OCI-LY7 (cell line): ENCODE results near the gene OR13J1. TPM values are rescaled to one million over a fixed set of nuclear protein-coding genes. Genes with fewer than 3 reads are reported as not detected.
"Not testable (repeated sequence)": the region's sequence is repeated elsewhere in the genome, so short reads cannot be mapped to it uniquely, and the experiment has no call there.

ENCODE experiments used
- BruUV-seq: library from RNA; stranded (reverse); fragments of 400-500 nt; replicated peaks from 2 replicates; lab custom pipeline; 2021; lab: Mats Ljungman, UMichigan
- CTCF ChIA-PET: fragments of 300-600 bp; sonication (Branson Sonifier 250); formaldehyde crosslinking; loops from one replicate; lab custom pipeline; 2022; ENCODE audit warnings: antibody characterized with exemption; ENCODE audit not compliant: unreplicated experiment; lab: Charles Lee
- POLR2A ChIA-PET: fragments of 300-600 bp; sonication (Branson Sonifier 250); formaldehyde crosslinking; loops from one replicate; lab custom pipeline; 2022; ENCODE audit warnings: antibody characterized with exemption; lab: Charles Lee
- DNase-seq: peaks from one replicate; pipeline ENCODE4 v3.0.0-alpha.2; 2015; ENCODE audit warnings: low spot score
- H2AFZ ChIP-seq: fragments of 200-600 bp; sonication (generic), shearing (Covaris generic); 2 replicates; pipeline ENCODE4 v1.6.1; 2014; ENCODE audit warnings: mild to moderate bottlenecking, antibody characterized with exemption, low read length, moderate library complexity
- H3K27ac ChIP-seq: fragments of 200-600 bp; sonication (generic); 2 replicates; pipeline ENCODE4 v1.5.1; 2014; ENCODE audit warnings: mixed run types, low read depth, mild to moderate bottlenecking, moderate library complexity, low read length, inconsistent platforms; ENCODE audit not compliant: poor library complexity, severe bottlenecking
- H3K36me3 ChIP-seq: fragments of 200-600 bp; sonication (generic); 2 replicates; pipeline ENCODE4 v1.6.1; 2014; ENCODE audit warnings: mild to moderate bottlenecking, antibody characterized with exemption, low read length, moderate library complexity, mixed read lengths; ENCODE audit not compliant: insufficient read depth
- H3K4me1 ChIP-seq: fragments of 200-600 bp; sonication (generic); 2 replicates; pipeline ENCODE4 v1.5.1; 2014; ENCODE audit warnings: mild to moderate bottlenecking, low read length; ENCODE audit not compliant: insufficient read depth, poor library complexity, severe bottlenecking
- H3K4me2 ChIP-seq: fragments of 200-600 bp; sonication (generic); 2 replicates; pipeline ENCODE4 v1.6.1; 2014; ENCODE audit warnings: mild to moderate bottlenecking, low read length
- H3K4me3 ChIP-seq: fragments of 200-600 bp; sonication (generic); 2 replicates; pipeline ENCODE4 v1.5.1; 2014; ENCODE audit warnings: mild to moderate bottlenecking, low read depth, low read length; ENCODE audit not compliant: poor library complexity, severe bottlenecking
- H3K79me2 ChIP-seq: fragments of 200-600 bp; sonication (generic); 2 replicates; pipeline ENCODE4 v1.6.1; 2016; ENCODE audit warnings: low read depth, mild to moderate bottlenecking, low read length, moderate library complexity, mixed read lengths; ENCODE audit not compliant: insufficient read depth
- H3K9me2 ChIP-seq: fragments of 200-600 bp; sonication (generic); 2 replicates; pipeline ENCODE4 v1.6.1; 2016; ENCODE audit warnings: mild to moderate bottlenecking, low read length, mixed read lengths; ENCODE audit not compliant: insufficient read depth
- H3K9me3 ChIP-seq: fragments of 200-600 bp; sonication (generic); 2 replicates; pipeline ENCODE4 v1.6.1; 2014; ENCODE audit warnings: mild to moderate bottlenecking, mixed run types, low read length, mixed read lengths
- H4K20me1 ChIP-seq: fragments of 200-600 bp; sonication (generic); 2 replicates; pipeline ENCODE4 v1.6.1; 2014; ENCODE audit warnings: mild to moderate bottlenecking, antibody characterized with exemption, low read length, moderate library complexity, mixed read lengths; ENCODE audit not compliant: insufficient read depth
- EZH2phosphoT487 ChIP-seq: fragments of 200-600 bp; sonication (generic); IDR thresholded peaks from 2 replicates; pipeline ENCODE4 v1.6.1; 2018; ENCODE audit warnings: low read depth, borderline replicate concordance, mild to moderate bottlenecking, mixed run types, antibody characterized with exemption, low read length, moderate library complexity, mixed read lengths
- intact Hi-C: fragments of 100-400 bp; cut with micrococcal nuclease; formaldehyde crosslinking; loops from one replicate; pipeline ENCODE4 v1.10.0; 2022; ENCODE audit not compliant: unreplicated experiment
- total RNA-seq, 2 experiments: library from RNA; depleted of rRNA in 1 of 2; stranded (reverse); fragments of >200 nt in 1 of 2; shearing (Covaris generic) in 1 of 2; gene quantifications; 2 replicates each; pipeline ENCODE4 v1.2.3, GENCODE V29; 2014 to 2022
- TF ChIP-seq, protein P1 (sequence below): fragments of 200-600 bp; sonication (generic); conservative IDR thresholded peaks from 2 replicates; pipeline ENCODE4 v1.5.1; 2014; ENCODE audit warnings: mild to moderate bottlenecking, antibody characterized with exemption, low read length, moderate library complexity, mixed read lengths

Gene OR13J1
- total RNA-seq, 2 experiments from 2014 or later = not detected

- Histone ChIP-seq H3K79me2 (no peaks in the 10 kb centered on the region), H3K27ac (peak overlapping the region; percentile 64), H3K4me1 (peaks cover 38% of the 10 kb centered on the region), H2AFZ (peak overlapping the region; percentile 60; the same call in 1 of the 2 replicates), H3K36me3 (no peaks in the 10 kb centered on the region), H4K20me1 (no peaks in the 10 kb centered on the region), H3K9me2 (no peaks in the 10 kb centered on the region), H3K4me2 (no peak overlapping the region; the same call in 1 of the 2 replicates), H3K9me3 (no peaks in the 10 kb centered on the region), H3K4me3 (no peak overlapping the region)
- ChIA-PET CTCF (no interaction called here), POLR2A (no interaction called here)
- intact Hi-C loops = no loop called here
- no TSS peak for BruUV-seq
- no peak for DNase-seq
- no peak for TF ChIP-seq EZH2phosphoT487
These were observed 28.8 kb upstream of the OR13J1 start for GRCh38 chr9:35899021-35899420.

GRCh38 chr9:35898337-35898736, 28.1 kb upstream of the OR13J1 start:
- no TSS peak for BruUV-seq
- Histone ChIP-seq H2AFZ (peak overlapping the region; percentile 60; the same call in 1 of the 2 replicates), H3K4me3 (no peak overlapping the region), H3K36me3 (no peaks in the 10 kb centered on the region), H3K9me3 (no peaks in the 10 kb centered on the region), H4K20me1 (no peaks in the 10 kb centered on the region), H3K4me2 (peak overlapping the region; percentile 52), H3K79me2 (no peaks in the 10 kb centered on the region), H3K9me2 (no peaks in the 10 kb centered on the region), H3K27ac (peak overlapping the region; percentile 64), H3K4me1 (peaks cover 38% of the 10 kb centered on the region)
- CTCF ChIA-PET = no interaction called here
- POLR2A ChIA-PET = interaction anchor here (0.7 to 0.9 kb wide), 2 partner anchors 53 to 131 kb away, joined by 3 read pairs; no protein-coding TSS in a partner anchor
- intact Hi-C loops = no loop called here
- TF ChIP-seq, protein P1, sequence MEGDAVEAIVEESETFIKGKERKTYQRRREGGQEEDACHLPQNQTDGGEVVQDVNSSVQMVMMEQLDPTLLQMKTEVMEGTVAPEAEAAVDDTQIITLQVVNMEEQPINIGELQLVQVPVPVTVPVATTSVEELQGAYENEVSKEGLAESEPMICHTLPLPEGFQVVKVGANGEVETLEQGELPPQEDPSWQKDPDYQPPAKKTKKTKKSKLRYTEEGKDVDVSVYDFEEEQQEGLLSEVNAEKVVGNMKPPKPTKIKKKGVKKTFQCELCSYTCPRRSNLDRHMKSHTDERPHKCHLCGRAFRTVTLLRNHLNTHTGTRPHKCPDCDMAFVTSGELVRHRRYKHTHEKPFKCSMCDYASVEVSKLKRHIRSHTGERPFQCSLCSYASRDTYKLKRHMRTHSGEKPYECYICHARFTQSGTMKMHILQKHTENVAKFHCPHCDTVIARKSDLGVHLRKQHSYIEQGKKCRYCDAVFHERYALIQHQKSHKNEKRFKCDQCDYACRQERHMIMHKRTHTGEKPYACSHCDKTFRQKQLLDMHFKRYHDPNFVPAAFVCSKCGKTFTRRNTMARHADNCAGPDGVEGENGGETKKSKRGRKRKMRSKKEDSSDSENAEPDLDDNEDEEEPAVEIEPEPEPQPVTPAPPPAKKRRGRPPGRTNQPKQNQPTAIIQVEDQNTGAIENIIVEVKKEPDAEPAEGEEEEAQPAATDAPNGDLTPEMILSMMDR = no peak
- TF ChIP-seq EZH2phosphoT487 = no peak
- DNase-seq = no peak

- CTCF ChIA-PET, H4K20me1 ChIP-seq, intact Hi-C loops, H3K36me3 ChIP-seq, H3K9me2 ChIP-seq, H3K79me2 ChIP-seq, H3K9me3 ChIP-seq, BruUV-seq: not testable (repeated sequence)
- Histone ChIP-seq H3K27ac (peak overlapping the region; percentile 64), H3K4me1 (peaks cover 35% of the 10 kb centered on the region), H2AFZ (peak overlapping the region; percentile 60; the same call in 1 of the 2 replicates), H3K4me2 (peak overlapping the region; percentile 52), H3K4me3 (peak overlapping the region; percentile 21)
- peak; percentile 51 for DNase-seq
- POLR2A ChIA-PET = interaction anchor here (0.6 to 0.9 kb wide), 3 partner anchors 28 to 132 kb away, joined by 3 read pairs; no protein-coding TSS in a partner anchor
These were observed 27.3 kb upstream of the OR13J1 start for GRCh38 chr9:35897376-35898099.
